Upper lobe of left lung (tissue), 6 donors: ENCODE measurements around the gene ZAR1. TPM values are rescaled to one million over a fixed set of nuclear protein-coding genes. Genes with fewer than 3 reads are reported as not detected.
"Not testable (repeated sequence)": the region's sequence is repeated elsewhere in the genome, so short reads cannot be mapped to it uniquely, and the experiment has no call there.

Source experiments
- ATAC-seq, 2 donors: fragments of 200-7000 bp; cut with Tn5 transposase; one replicate each; pipeline ENCODE4 v1.9.1; 2022; ENCODE audit warnings: mild to moderate bottlenecking in 2 of 2, moderate library complexity in 2 of 2; ENCODE audit not compliant: low FRiP score in 2 of 2
- DNase-seq, 2 donors: peaks; one replicate each; pipeline ENCODE4 v3.0.0-alpha.2; 2019 to 2020
- H3K27ac ChIP-seq, 4 donors: fragments of 200-600 bp; sonication (generic); one replicate each; pipeline ENCODE4 v1.5.1; 2016 to 2019
- H3K27me3 ChIP-seq, 4 donors: fragments of 200-600 bp; sonication (generic); one replicate each; pipeline ENCODE4 v1.5.1; 2017 to 2019
- H3K36me3 ChIP-seq, 4 donors: fragments of 200-600 bp; sonication (generic); one replicate each; pipeline ENCODE4 v1.5.1; 2016 to 2019
- H3K4me1 ChIP-seq, 4 donors: fragments of 200-600 bp; sonication (generic); one replicate each; pipeline ENCODE4 v1.5.1; 2018 to 2019
- H3K4me3 ChIP-seq, 4 donors: fragments of 200-600 bp; sonication (generic); one replicate each; pipeline ENCODE4 v1.5.1; 2017 to 2019; ENCODE audit warnings: mild to moderate bottlenecking in 2 of 4, moderate library complexity in 1 of 4
- H3K9me3 ChIP-seq, 4 donors: fragments of 200-600 bp; sonication (generic); one replicate each; pipeline ENCODE4 v1.5.1; 2018 to 2019
- CTCF ChIP-seq, 6 experiments: fragments of 450-650 bp in 4 of 6; fragments of 200-600 bp in 2 of 6; sonication (generic) in 2 of 6; IDR thresholded peaks; one replicate each; pipeline ENCODE4 v1.5.1; 2016 to 2019; ENCODE audit warnings: antibody characterized with exemption in 6 of 6
- EP300 ChIP-seq, 4 donors: sonication (generic); formaldehyde crosslinking; IDR thresholded peaks; one replicate each; pipeline ENCODE4 v1.5.1; 2017; ENCODE audit warnings: antibody characterized with exemption in 4 of 4, control low read depth in 2 of 4
- POLR2A ChIP-seq, 4 donors: fragments of 450-650 bp; IDR thresholded peaks; one replicate each; pipeline ENCODE4 v1.5.1; 2016 to 2017; ENCODE audit warnings: antibody characterized with exemption in 4 of 4, mild to moderate bottlenecking in 2 of 4
- POLR2AphosphoS5 ChIP-seq, 2 donors: sonication (generic); formaldehyde crosslinking; IDR thresholded peaks; one replicate each; pipeline ENCODE4 v1.5.1; 2017; ENCODE audit warnings: antibody characterized with exemption in 2 of 2
- WGBS, 2 donors: methylation state at CpG; one replicate each; pipeline ENCODE4 v1.1.5; 2017 to 2018; 5-methylcytosine and 5-hydroxymethylcytosine counted together
- total RNA-seq, 6 donors: library from RNA; depleted of rRNA in 4 of 6; stranded (reverse); fragments of >200 nt in 4 of 6; gene quantifications; one replicate each; pipeline versions ENCODE4 v1.1.0 to v1.2.1, GENCODE V29; 2016 to 2021
- donor health status: DM: no; HTN: no; CAD: no; lungs with moderate emphysema.
- donor health status: DM: no; HTN: yes; CAD: no; lungs with severe emphysema.

The ZAR1 gene, protein sequence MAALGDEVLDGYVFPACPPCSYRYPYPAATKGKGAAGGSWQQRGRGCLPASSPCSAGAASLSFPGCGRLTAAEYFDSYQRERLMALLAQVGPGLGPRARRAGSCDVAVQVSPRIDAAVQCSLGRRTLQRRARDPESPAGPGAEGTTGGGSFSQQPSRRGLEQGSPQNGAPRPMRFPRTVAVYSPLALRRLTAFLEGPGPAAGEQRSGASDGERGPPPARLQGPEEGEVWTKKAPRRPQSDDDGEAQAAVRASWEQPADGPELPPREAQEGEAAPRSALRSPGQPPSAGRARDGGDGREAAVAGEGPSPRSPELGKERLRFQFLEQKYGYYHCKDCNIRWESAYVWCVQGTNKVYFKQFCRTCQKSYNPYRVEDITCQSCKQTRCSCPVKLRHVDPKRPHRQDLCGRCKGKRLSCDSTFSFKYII
- total RNA-seq: 1 to 10 TPM in 2 of 6 donors, under 1 TPM in 3, not detected in 1; 0.29 to 6.3 (median 0.34) TPM

GRCh38 chr4:48490012-48490679, at the start of gene ZAR1:
Gene ZAR1, plus strand, starts transcription at chr4:48490252. Its CDS starts 40 bp downstream, at chr4:48490292.
- no peak for TF ChIP-seq POLR2A (IDR thresholded peaks at IDR 0.05)
- no peak for TF ChIP-seq POLR2AphosphoS5 (IDR thresholded peaks at IDR 0.05)
- H3K9me3 ChIP-seq: no peaks in the 10 kb centered on the region
- peak within 1 kb of the TSS; percentile 19 to 49 (median 40) for H3K4me3 ChIP-seq
- DNase-seq: no peak
- H3K27ac ChIP-seq: no peak within 1 kb of the TSS
- H3K4me1 ChIP-seq: peaks cover 8 to 22% (median 14%) of the 10 kb centered on the region in 4 donors
- 4 to 7% methylated on average over 31 to 57 of the region's 80 CpGs for WGBS, 2 donors
- peak in 1 of 2 donors; percentile 57 for ATAC-seq
- H3K36me3 ChIP-seq: no peaks in the 10 kb centered on the region
- H3K27me3 ChIP-seq: peaks cover 0 to 25% (median 12%) of the 10 kb centered on the region in 4 donors

GRCh38 chr4:48440914-48441313, 49.1 kb upstream of the ZAR1 start:
- H3K4me3 ChIP-seq, DNase-seq, H3K9me3 ChIP-seq, H3K27ac ChIP-seq, H3K4me1 ChIP-seq, ATAC-seq, H3K36me3 ChIP-seq, H3K27me3 ChIP-seq: not testable (repeated sequence)
- WGBS, 2 donors: 62 to 65% methylated on average over 5 of the region's 5 CpGs

DNA sequence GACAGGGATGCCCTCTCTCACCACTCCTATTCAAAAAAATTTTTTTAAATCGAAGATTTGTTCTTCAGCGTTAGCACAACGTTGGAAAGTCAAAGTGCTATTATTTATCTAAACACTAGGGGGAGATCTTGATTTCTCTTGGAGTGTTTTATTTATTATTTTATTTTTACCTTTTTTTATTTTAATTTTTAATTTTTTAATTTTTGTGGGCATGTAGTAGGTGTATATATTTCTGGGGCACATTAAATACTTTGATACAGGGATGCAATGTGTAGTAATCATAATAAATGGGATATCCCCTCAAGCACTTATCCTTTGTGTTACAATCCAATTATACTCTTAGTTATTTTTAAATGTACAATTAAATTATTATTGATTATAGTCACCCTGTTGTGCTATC, 44.3 kb upstream of the ZAR1 start:
- Histone ChIP-seq H3K27ac (no peak overlapping the region), H3K9me3 (no peaks in the 10 kb centered on the region), H3K36me3 (no peaks in the 10 kb centered on the region), H3K27me3 (no peaks in the 10 kb centered on the region), H3K4me1 (no peaks in the 10 kb centered on the region), H3K4me3 (no peak overlapping the region)
- no peak for ATAC-seq
- WGBS, 2 donors: 5 to 8% methylated on average over 3 of the region's 3 CpGs
- DNase-seq: no peak
- TF ChIP-seq EP300 (IDR thresholded peaks at IDR 0.05): no peak
- TF ChIP-seq POLR2AphosphoS5 (IDR thresholded peaks at IDR 0.05): no peak
- TF ChIP-seq CTCF (IDR thresholded peaks at IDR 0.05): peak in 5 of 6 experiments; percentile 13 to 44 (median 22)

- DNase-seq (no peak), ATAC-seq (no peak)
- WGBS, 2 donors: 79 to 93% methylated on average over 1 of the region's 1 CpG
Measured at GRCh38 chr4:48446642-48447041, 43.4 kb upstream of the ZAR1 start.

DNA sequence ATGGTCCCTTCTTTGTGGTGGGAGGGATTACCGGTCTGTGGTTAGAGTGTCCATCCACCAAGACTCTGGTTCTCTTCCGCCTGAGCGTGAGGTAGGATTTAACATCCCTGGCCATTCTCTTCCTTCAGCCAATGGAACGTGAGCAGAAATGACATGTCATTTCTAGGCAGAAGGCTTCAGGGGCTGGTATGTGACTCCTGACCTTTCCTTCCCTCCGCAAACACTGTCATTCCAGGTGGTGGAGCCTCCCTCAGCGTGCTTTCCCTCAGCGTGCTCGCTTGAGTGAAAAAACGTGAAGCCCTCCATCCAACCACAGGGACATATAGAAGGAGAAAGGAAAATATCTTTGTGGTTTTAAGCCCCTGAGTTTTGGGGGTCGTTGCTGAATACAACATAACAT, 40.9 kb upstream of the ZAR1 start:
- Histone ChIP-seq H3K4me1 (no peaks in the 10 kb centered on the region), H3K9me3 (no peaks in the 10 kb centered on the region), H3K27me3 (no peaks in the 10 kb centered on the region), H3K27ac (no peak overlapping the region), H3K36me3 (no peaks in the 10 kb centered on the region), H3K4me3 (no peak overlapping the region)
- 85 to 88% methylated on average over 10 of the region's 10 CpGs for WGBS, 2 donors
- ATAC-seq (no peak), DNase-seq (no peak)
- TF ChIP-seq POLR2A (IDR thresholded peaks at IDR 0.05): no peak
- TF ChIP-seq POLR2AphosphoS5 (IDR thresholded peaks at IDR 0.05): no peak
- no peak for TF ChIP-seq CTCF (IDR thresholded peaks at IDR 0.05)
- TF ChIP-seq EP300 (IDR thresholded peaks at IDR 0.05): no peak

More at GRCh38 chr4:48446642-48447041, 43.4 kb upstream of the ZAR1 start:
- Histone ChIP-seq H3K36me3 (no peaks in the 10 kb centered on the region), H3K9me3 (no peaks in the 10 kb centered on the region), H3K27me3 (no peaks in the 10 kb centered on the region), H3K27ac (no peak overlapping the region), H3K4me3 (no peak overlapping the region), H3K4me1 (no peaks in the 10 kb centered on the region)
- TF ChIP-seq CTCF (IDR thresholded peaks at IDR 0.05): no peak
